ENCODE measurements around the gene SNX8.

DNA sequence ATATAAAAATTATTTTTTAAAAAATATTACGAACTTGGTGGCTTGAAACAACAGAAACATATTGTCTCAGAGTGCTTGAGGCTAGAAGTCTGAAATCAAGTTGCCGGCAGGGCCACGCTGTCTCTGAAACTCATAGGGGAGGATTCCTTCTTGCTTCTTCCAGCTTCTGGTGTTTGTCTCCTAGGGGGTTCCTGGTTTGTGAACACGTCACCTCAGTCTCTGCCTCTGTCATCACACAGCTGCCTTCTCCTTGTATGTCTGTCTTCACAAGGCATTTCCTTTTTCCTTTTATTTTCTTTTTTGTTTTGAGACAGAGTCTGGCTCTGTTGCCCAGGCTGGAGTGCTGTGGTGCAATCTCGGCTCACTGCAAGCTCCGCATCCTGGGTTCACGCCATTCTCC is 12.7 kb upstream of the SNX8 start:
- TF ChIP-seq, protein P1, sequence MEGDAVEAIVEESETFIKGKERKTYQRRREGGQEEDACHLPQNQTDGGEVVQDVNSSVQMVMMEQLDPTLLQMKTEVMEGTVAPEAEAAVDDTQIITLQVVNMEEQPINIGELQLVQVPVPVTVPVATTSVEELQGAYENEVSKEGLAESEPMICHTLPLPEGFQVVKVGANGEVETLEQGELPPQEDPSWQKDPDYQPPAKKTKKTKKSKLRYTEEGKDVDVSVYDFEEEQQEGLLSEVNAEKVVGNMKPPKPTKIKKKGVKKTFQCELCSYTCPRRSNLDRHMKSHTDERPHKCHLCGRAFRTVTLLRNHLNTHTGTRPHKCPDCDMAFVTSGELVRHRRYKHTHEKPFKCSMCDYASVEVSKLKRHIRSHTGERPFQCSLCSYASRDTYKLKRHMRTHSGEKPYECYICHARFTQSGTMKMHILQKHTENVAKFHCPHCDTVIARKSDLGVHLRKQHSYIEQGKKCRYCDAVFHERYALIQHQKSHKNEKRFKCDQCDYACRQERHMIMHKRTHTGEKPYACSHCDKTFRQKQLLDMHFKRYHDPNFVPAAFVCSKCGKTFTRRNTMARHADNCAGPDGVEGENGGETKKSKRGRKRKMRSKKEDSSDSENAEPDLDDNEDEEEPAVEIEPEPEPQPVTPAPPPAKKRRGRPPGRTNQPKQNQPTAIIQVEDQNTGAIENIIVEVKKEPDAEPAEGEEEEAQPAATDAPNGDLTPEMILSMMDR (IDR thresholded peaks at IDR 0.05), result no peak
- TF ChIP-seq EZH2 (IDR thresholded peaks at IDR 0.05; ENCODE audit: borderline replicate concordance, insufficient read depth, low read depth, low read length, poor library complexity, severe bottlenecking), result no peak

All from B cell (primary cell).